Effector memory CD8-positive, alpha-beta T cell (primary cell): ENCODE results near the gene CDH2.

Experiments used
- ATAC-seq: fragments of 150-1000 bp; cut with Tn5 transposase; replicated peaks from 2 replicates; pipeline ENCODE4 v1.10.0; 2021; ENCODE audit warnings: mild to moderate bottlenecking, moderate library complexity
- DNase-seq, 3 experiments: peaks; one replicate each; pipeline ENCODE4 v3.0.0; 2021
- H3K27ac Mint-ChIP-seq, 2 donors: one replicate each; pipeline ENCODE4 v1.8.0; 2022; ENCODE audit warnings: mild to moderate bottlenecking in 2 of 2, mixed read lengths in 2 of 2, moderate library complexity in 2 of 2
- H3K27me3 Mint-ChIP-seq, 2 donors: one replicate each; pipeline ENCODE4 v1.8.0; 2022; ENCODE audit warnings: mixed read lengths in 2 of 2
- H3K36me3 Mint-ChIP-seq: one replicate; pipeline ENCODE4 v1.8.0; 2022; ENCODE audit warnings: mild to moderate bottlenecking, moderate library complexity, mixed read lengths; ENCODE audit not compliant: insufficient read depth
- H3K4me1 Mint-ChIP-seq, 2 donors: one replicate each; pipeline ENCODE4 v1.8.0; 2022; ENCODE audit warnings: low read depth in 2 of 2, mixed read lengths in 2 of 2
- H3K4me3 Mint-ChIP-seq, 2 donors: one replicate each; pipeline ENCODE4 v1.8.0; 2022; ENCODE audit warnings: mild to moderate bottlenecking in 2 of 2, mixed read lengths in 2 of 2, moderate library complexity in 2 of 2
- H3K9me3 Mint-ChIP-seq, 2 donors: one replicate each; pipeline ENCODE4 v1.8.0; 2022; ENCODE audit warnings: mixed read lengths in 2 of 2

Gene CDH2

DNA sequence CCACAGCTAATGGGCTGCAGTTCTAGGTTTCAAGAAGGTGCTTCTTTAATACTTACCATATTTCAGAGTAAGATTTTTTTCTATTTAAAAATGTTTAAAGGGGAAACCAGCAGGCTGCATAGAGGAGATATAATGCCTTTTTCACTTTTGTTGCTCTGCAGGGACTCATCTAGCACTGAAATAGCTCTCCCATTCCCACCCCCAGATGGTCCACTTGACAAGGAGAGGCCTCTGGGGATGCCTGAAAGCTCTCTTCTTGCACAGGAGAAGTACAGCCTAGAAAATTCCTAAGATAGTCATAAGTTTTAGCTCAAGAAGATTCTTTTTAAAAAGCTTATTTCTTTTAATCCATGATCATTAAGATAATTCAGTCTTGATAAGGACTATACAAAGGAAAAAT is 126.4 kb downstream of the CDH2 start:
- no peak overlapping the region for H3K27ac Mint-ChIP-seq

DNA sequence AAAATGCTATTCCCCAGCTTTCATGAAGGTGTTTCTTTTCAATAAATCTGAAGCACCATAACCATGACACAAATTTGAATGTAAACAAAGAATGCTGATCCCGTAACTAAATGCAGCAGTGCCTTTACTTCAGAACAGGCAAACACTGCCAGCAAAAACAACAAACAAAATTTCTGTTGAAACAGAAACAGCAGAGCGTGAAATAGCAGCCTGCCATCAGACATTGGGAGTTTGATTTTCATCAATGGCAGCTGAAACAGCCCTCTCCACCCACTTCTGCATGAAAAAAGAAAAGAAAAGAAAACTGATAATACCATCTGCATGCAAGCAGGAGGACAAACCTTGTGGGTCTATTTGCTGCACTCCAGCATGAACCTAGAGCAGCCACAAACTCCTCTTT is 128.3 kb downstream of the CDH2 start:
- Mint-ChIP-seq H3K27ac (no peak overlapping the region), H3K27me3 (no peaks in the 10 kb centered on the region), H3K4me3 (no peak overlapping the region), H3K36me3 (no peaks in the 10 kb centered on the region), H3K4me1 (no peaks in the 10 kb centered on the region), H3K9me3 (peaks cover 3 to 8% of the 10 kb centered on the region in 2 donors)
- DNase-seq (no peak), ATAC-seq (no peak)

More for the DNA sequence above, 126.4 kb downstream of the CDH2 start:
- H3K36me3 Mint-ChIP-seq = no peaks in the 10 kb centered on the region
- H3K4me1 Mint-ChIP-seq = no peaks in the 10 kb centered on the region
- no peak for DNase-seq
- no peak overlapping the region for H3K4me3 Mint-ChIP-seq
- ATAC-seq = no peak
- no peaks in the 10 kb centered on the region for H3K9me3 Mint-ChIP-seq
- no peaks in the 10 kb centered on the region for H3K27me3 Mint-ChIP-seq

DNA sequence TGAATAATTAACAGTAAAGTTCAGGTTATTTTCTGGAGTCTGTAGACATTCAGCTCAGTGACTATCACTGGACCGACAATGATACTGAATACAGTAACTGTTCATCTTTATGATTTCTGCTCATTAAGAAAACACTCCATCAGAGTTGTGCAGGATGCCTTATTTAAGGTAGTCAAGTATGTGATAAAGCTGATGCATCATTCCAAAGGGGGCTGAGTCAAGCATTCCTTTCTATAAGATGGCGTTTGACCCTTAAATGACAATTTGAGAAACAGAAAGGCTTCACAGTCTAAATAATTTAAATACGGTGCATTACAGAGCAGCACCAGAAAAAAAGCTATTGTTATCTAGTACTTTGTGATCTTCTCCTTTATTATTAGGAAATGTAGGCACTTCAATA is 131.1 kb downstream of the CDH2 start:
- Mint-ChIP-seq H3K27me3 (no peaks in the 10 kb centered on the region), H3K9me3 (peaks cover 3 to 8% of the 10 kb centered on the region in 2 donors), H3K4me3 (no peak overlapping the region), H3K27ac (no peak overlapping the region), H3K36me3 (no peaks in the 10 kb centered on the region), H3K4me1 (no peaks in the 10 kb centered on the region)
- ATAC-seq (no peak), DNase-seq (no peak)

DNA sequence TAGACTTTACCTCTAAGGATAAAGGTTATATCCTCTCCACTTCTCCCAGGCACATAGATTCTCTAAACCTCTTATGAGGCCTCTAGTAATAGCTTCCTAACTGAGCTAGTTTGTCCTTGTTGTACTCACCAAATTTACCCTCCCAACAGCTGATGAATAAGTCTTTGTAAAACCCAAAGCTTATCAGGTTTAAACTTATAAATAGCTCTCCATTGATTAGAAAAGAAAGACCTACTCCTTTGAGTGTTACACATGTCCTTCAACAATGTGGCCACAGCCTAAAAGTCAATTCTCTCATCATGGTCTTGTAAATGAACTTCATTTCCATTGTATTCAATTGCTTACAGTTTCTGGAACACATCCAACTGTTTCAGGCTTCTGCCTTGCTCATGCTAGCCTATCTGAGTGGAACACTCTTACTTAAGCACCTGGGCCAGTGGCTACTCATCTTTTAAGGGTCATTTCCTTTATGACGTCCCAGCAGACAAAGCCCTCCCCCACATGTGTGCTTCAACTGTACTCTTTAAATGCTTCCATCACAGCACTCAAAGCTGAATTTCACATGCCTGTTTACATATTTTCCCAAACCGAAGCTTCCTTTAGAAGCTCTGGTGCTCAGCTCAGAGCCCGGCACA is 131.6 kb downstream of the CDH2 start:
- Mint-ChIP-seq H3K36me3 (no peaks in the 10 kb centered on the region), H3K9me3 (peaks cover 3 to 8% of the 10 kb centered on the region in 2 donors), H3K27ac (no peak overlapping the region), H3K27me3 (no peaks in the 10 kb centered on the region), H3K4me3 (no peak overlapping the region), H3K4me1 (no peaks in the 10 kb centered on the region)
- ATAC-seq (no peak), DNase-seq (no peak)

DNA sequence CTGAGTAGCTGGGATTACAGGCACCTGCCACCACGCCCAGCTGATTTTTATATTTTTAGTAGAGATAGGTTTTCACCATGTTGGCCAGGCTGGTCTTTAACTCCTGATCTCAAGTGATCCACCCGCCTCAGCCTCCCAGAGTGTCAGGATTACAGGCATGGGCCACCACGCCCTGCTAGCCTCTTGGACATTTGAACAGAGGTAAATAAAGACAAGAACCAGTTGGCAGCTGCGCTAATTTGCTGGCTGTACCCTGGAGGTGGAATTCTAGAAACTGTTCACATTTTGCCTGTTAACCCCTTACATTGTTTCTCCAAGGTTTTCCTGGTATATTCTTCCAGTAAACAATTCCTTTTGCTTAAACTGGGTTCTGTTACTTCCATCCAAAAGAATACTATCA is 132.9 kb downstream of the CDH2 start:
- DNase-seq (no peak), ATAC-seq (no peak)
- Mint-ChIP-seq H3K4me1 (no peaks in the 10 kb centered on the region), H3K27ac (no peak overlapping the region), H3K9me3 (peaks cover 3 to 8% of the 10 kb centered on the region in 2 donors), H3K27me3 (no peaks in the 10 kb centered on the region), H3K4me3 (no peak overlapping the region), H3K36me3 (no peaks in the 10 kb centered on the region)

DNA sequence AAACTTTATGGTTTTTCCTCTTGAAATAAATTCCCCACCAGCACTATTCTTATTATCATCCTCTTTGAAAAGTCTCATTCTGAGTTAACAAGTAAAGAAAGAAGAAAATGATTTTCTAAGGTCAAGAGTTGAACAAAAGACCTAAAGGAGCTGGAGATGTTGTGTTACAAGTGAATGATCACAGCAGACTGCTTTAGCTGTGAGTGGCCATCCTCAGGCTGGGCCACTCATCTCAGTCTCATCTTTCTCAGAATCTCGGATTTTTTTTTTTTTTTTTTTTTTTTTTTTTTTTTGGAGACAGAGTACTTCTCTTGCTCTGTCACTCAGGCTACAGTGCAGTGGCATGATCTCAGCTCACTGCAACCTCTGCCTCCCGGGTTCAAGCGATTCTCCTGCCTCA is 133.3 kb downstream of the CDH2 start:
- H3K36me3 Mint-ChIP-seq = no peaks in the 10 kb centered on the region
- H3K4me3 Mint-ChIP-seq = no peak overlapping the region
- no peak overlapping the region for H3K27ac Mint-ChIP-seq
- no peaks in the 10 kb centered on the region for H3K4me1 Mint-ChIP-seq
- ATAC-seq = no peak
- no peak for DNase-seq
- H3K9me3 Mint-ChIP-seq = peaks cover 5 to 8% of the 10 kb centered on the region in 2 donors
- no peaks in the 10 kb centered on the region for H3K27me3 Mint-ChIP-seq

DNA sequence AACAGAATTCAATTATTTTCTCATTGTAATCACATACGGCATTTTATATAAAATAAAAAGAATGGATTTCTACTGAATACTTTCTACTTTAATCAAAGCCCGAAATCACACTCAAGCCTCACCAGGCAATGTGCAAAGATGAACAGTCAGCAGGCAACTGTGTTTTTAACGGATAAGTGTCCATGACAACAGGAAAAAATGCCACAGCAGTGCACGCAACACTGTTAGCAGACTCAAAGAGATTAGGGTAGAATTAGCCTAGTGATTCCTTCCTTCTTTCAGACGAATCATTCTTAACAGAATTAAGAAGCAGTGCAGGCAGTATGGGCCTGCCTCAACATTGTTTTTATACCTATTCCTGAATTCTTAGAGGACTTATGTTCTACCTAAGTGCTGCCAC is 135.6 kb downstream of the CDH2 start:
- Mint-ChIP-seq H3K4me3 (no peak overlapping the region), H3K36me3 (no peaks in the 10 kb centered on the region), H3K9me3 (peaks cover 5 to 16% of the 10 kb centered on the region in 2 donors), H3K27ac (no peak overlapping the region), H3K27me3 (no peaks in the 10 kb centered on the region), H3K4me1 (no peaks in the 10 kb centered on the region)
- DNase-seq (no peak), ATAC-seq (no peak)

DNA sequence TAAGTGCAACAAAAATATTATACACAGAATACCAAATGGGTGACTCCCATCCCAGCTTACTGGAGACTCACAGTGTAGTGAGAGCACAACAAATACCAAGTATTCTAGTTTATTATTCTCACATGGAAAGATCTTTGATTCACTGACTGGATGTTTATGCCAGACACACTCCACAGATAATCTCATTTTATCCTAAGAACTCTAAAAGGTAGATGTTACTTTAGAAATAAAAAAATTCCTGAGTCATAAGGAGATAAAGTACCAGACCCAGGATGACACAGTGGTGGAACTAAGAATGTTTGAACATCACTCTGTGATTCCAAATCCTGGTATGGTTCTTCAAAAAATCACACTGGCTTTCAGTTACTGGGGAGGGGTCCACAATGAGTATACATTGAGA is 136.2 kb downstream of the CDH2 start:
- DNase-seq (no peak), ATAC-seq (no peak)
- Mint-ChIP-seq H3K4me1 (no peaks in the 10 kb centered on the region), H3K36me3 (no peaks in the 10 kb centered on the region), H3K27me3 (no peaks in the 10 kb centered on the region), H3K27ac (no peak overlapping the region), H3K9me3 (peaks cover 5 to 16% of the 10 kb centered on the region in 2 donors), H3K4me3 (no peak overlapping the region)

DNA sequence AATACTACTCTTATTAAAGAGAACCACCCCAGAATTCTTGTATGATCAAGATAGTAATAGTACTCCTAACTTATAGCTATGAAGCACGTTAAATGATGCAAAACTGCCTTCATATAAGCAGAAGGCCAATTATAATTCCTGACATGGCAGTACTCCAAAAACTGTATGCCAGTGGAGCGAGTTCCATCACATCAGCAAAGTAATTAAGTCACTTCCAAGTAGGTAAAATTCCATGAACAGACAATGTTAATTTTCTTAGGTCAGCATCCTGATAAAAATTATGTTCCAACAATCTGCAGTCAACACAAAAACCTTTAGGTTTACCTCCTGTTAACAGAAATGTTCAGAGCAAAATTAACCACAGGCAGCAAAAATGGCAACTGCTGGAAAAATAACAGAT is 136.7 kb downstream of the CDH2 start:
- ATAC-seq (no peak), DNase-seq (no peak)
- H3K4me3 Mint-ChIP-seq = no peak overlapping the region
- no peaks in the 10 kb centered on the region for H3K36me3 Mint-ChIP-seq
- peaks cover 5 to 13% of the 10 kb centered on the region in 2 donors for H3K9me3 Mint-ChIP-seq
- H3K27ac Mint-ChIP-seq = no peak overlapping the region
- no peaks in the 10 kb centered on the region for H3K27me3 Mint-ChIP-seq
- no peaks in the 10 kb centered on the region for H3K4me1 Mint-ChIP-seq

DNA sequence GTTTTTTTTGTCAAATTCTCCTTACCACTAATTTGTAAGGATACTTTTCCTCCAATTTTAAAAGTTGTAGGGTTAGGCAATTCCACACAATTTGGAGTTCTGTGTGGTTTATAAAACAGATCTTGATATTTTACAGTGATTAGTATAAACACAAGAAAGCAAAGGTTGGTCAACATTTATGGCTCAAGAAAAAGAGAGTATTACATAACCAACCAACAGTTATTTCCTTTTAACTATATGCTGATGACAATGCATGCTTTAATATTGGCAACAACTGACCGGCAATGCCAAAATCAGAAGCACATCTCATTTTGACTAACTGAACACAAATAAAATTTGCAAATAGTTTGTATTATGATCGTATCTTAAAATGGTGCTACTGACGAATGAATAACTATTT is 137.2 kb downstream of the CDH2 start:
- ATAC-seq (no peak), DNase-seq (no peak)
- Mint-ChIP-seq H3K4me1 (no peaks in the 10 kb centered on the region), H3K27ac (no peak overlapping the region), H3K27me3 (no peaks in the 10 kb centered on the region), H3K4me3 (no peak overlapping the region), H3K36me3 (no peaks in the 10 kb centered on the region), H3K9me3 (peaks cover 1 to 8% of the 10 kb centered on the region in 2 donors)

DNA sequence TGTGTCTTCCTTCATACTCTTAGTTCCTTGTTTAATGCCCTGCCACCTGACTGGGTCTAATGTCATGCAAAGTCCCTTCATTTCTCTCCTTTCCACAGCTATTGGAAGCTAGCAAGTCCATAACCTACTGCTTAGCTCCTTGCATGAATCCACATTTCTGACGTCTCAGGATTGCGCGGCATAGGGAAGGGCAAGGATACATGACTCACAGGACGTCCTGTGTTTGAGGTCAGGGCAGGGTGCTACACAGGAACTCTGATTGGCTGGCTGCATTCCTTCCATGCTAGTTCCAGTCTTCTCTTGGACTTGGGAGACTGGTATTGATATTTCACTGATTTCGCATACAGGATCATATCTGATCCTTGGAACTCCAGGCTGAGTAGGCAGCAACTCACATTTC is 137.9 kb downstream of the CDH2 start:
- no peaks in the 10 kb centered on the region for H3K4me1 Mint-ChIP-seq
- H3K4me3 Mint-ChIP-seq = no peak overlapping the region
- DNase-seq = no peak
- H3K27ac Mint-ChIP-seq = no peak overlapping the region
- peaks cover 1 to 7% of the 10 kb centered on the region in 2 donors for H3K9me3 Mint-ChIP-seq
- ATAC-seq = no peak
- no peaks in the 10 kb centered on the region for H3K27me3 Mint-ChIP-seq
- no peaks in the 10 kb centered on the region for H3K36me3 Mint-ChIP-seq

DNA sequence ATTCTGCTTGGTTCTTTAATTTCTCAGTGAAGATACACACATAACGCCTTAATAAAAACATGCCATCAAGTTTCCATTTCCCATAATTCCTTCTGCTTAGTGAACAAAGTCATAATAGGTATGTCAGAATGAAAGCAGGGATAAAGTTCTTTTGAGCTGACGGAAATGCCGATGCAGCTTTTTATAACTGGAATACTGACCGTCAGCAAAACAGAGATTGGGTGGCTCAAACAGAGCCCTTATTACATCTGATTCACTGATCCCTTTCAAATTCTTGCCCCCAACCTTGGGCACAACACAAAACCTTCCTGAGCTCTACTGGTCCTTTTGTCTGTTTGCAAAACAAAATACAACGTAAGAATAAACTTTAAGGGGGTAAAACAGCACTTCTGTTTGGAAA is 140.4 kb downstream of the CDH2 start:
- H3K27me3 Mint-ChIP-seq = no peaks in the 10 kb centered on the region
- no peaks in the 10 kb centered on the region for H3K4me1 Mint-ChIP-seq
- DNase-seq (no peak), ATAC-seq (no peak)
- H3K36me3 Mint-ChIP-seq = no peaks in the 10 kb centered on the region
- H3K27ac Mint-ChIP-seq = no peak overlapping the region
- peaks cover 6 to 8% of the 10 kb centered on the region in 2 donors for H3K9me3 Mint-ChIP-seq
- H3K4me3 Mint-ChIP-seq = no peak overlapping the region

DNA sequence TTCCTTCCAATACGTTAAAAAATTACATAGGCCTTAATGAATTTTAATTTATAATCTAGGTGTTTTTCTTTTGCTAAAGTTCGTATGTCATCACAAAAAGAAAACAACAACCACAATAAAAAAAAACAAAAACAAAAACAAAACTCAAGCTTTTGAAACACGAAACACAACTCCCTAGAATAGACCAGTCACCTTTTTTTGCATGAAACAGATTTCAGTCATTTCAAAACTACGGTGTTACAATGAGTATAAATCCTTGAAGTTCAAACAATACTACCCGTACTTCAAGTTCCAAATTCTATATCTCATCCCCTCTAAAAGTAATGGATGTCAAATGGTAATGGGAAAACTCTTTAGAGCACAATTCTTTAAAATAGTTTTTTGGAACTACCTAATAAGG is 142.4 kb downstream of the CDH2 start:
- peaks cover 6 to 15% of the 10 kb centered on the region in 2 donors for H3K9me3 Mint-ChIP-seq
- H3K27ac Mint-ChIP-seq = no peak overlapping the region
- H3K4me1 Mint-ChIP-seq = no peaks in the 10 kb centered on the region

DNA sequence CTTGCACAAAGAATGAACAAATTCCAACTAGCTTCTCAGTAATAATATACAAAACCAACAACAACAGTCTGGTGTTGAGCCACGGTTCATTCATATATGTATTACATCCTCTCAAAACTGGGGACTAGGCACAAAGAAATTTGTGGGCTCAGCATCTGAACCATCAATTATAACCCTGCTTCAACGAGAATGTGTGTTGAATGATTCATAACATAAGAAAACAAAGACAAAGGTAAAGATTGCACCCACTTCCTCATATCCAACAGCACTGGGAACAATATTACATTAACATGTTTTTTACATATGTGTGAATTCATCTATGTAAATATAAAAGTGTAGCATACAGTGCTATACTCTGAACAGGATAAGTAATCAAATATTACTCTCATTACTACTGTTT is 144.8 kb downstream of the CDH2 start:
- Mint-ChIP-seq H3K4me1 (no peaks in the 10 kb centered on the region), H3K27ac (no peak overlapping the region), H3K4me3 (no peak overlapping the region), H3K36me3 (no peaks in the 10 kb centered on the region), H3K9me3 (peaks cover 5 to 8% of the 10 kb centered on the region in 2 donors), H3K27me3 (no peaks in the 10 kb centered on the region)
- ATAC-seq (no peak), DNase-seq (no peak)

More for the DNA sequence above, 142.4 kb downstream of the CDH2 start:
- H3K27me3 Mint-ChIP-seq = no peaks in the 10 kb centered on the region
- DNase-seq (no peak), ATAC-seq (no peak)
- H3K36me3 Mint-ChIP-seq = no peaks in the 10 kb centered on the region
- H3K4me3 Mint-ChIP-seq = no peak overlapping the region

DNA sequence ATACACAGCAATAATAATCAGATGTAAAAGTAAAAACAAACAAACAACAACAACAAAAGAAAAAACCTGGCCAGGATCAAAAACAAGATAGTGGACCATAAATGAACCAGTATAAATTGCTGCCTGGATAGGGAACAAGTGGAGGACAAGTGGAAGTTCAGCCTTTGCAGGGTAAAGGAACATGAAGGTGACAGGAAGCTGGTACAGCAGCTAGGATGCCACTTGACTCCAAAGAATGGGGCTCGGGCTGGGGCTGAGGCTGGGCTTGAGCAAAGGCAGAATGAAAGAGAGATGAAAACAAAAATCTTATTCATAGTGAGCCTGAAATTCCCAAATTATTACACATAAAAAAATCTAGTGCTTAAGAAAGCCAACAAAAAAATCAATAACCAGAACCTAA is 146.5 kb downstream of the CDH2 start:
- no peaks in the 10 kb centered on the region for H3K27me3 Mint-ChIP-seq
- H3K9me3 Mint-ChIP-seq = peaks cover 5 to 8% of the 10 kb centered on the region in 2 donors
- ATAC-seq (no peak), DNase-seq (no peak)
- H3K27ac Mint-ChIP-seq = no peak overlapping the region
- H3K4me3 Mint-ChIP-seq = no peak overlapping the region
- H3K36me3 Mint-ChIP-seq = no peaks in the 10 kb centered on the region
- H3K4me1 Mint-ChIP-seq = no peaks in the 10 kb centered on the region
